SK-N-SH (cell line): Measurements from ENCODE around the gene ZNF837. TPM values are rescaled to one million over a fixed set of nuclear protein-coding genes. Genes with fewer than 3 reads are reported as not detected.

Source experiments
- CTCF ChIA-PET: fragments of 300-600, 350-600 bp; formaldehyde crosslinking; extraction: SDS; loops from one replicate; lab custom pipeline; 2021; lab: Yijun Ruan, JAX
- POLR2A ChIA-PET: fragments of 350-600 bp; sonication (Branson Sonifier 250); formaldehyde crosslinking; extraction: SDS; loops from one replicate; lab custom pipeline; 2020; ENCODE audit warnings: antibody characterized with exemption, inconsistent platforms; lab: Yijun Ruan, JAX
- DNase-seq: peaks from one replicate; pipeline ENCODE4 v3.0.0; 2012
- H2AFZ ChIP-seq: fragments of 200-600 bp; sonication (generic); 2 replicates; pipeline ENCODE4 v1.8.1; 2016; ENCODE audit warnings: antibody characterized with exemption, mild to moderate bottlenecking, low read depth
- H3F3A ChIP-seq: fragments of 200-600 bp; sonication (generic); replicated peaks from 2 replicates; pipeline ENCODE3; 2016; ENCODE audit warnings: antibody characterized with exemption, mild to moderate bottlenecking; ENCODE audit not compliant: insufficient read depth
- H3K27ac ChIP-seq, 2 experiments: fragments of 200-500 bp in 1 of 2; fragments of 200-600 bp in 1 of 2; sonication (Bioruptor generic) in 1 of 2; sonication (generic), shearing (Covaris generic) in 1 of 2; 2 replicates each; pipeline versions ENCODE4 v1.5.1 to v1.6.1; 2014 to 2016; ENCODE audit warnings: low read depth in 2 of 2, inconsistent platforms in 1 of 2, low read length in 1 of 2, mild to moderate bottlenecking in 1 of 2, mixed read lengths in 1 of 2
- H3K27me3 ChIP-seq: fragments of 200-600 bp; sonication (generic), shearing (Covaris generic); 2 replicates; pipeline ENCODE4 v1.6.1; 2016; ENCODE audit warnings: mixed run types; ENCODE audit not compliant: insufficient read depth
- H3K36me3 ChIP-seq, 2 experiments: fragments of 200-500 bp in 1 of 2; fragments of 200-600 bp in 1 of 2; sonication (Bioruptor generic) in 1 of 2; sonication (generic) in 1 of 2; replicated peaks in 1 of 2; 2 replicates each; pipeline versions ENCODE3 to v1.5.1; 2014 to 2016; ENCODE audit warnings: low read length in 1 of 2, mild to moderate bottlenecking in 1 of 2; ENCODE audit not compliant: insufficient read depth in 2 of 2, control insufficient read depth in 1 of 2
- H3K4me1 ChIP-seq, 2 experiments: fragments of 200-500 bp in 1 of 2; fragments of 200-600 bp in 1 of 2; sonication (Bioruptor generic) in 1 of 2; sonication (generic), shearing (Covaris generic) in 1 of 2; 2 replicates each; pipeline versions ENCODE4 v1.5.1 to v1.6.1; 2014 to 2016; ENCODE audit warnings: low read depth in 1 of 2, low read length in 1 of 2, mixed run types in 1 of 2; ENCODE audit not compliant: insufficient read depth in 2 of 2, control insufficient read depth in 1 of 2
- H3K4me2 ChIP-seq: fragments of 200-600 bp; sonication (generic), shearing (Covaris generic); 2 replicates; pipeline ENCODE4 v1.6.1; 2017; ENCODE audit warnings: mixed run types
- H3K4me3 ChIP-seq, 2 experiments: fragments of 200-500 bp in 1 of 2; fragments of 200-600 bp in 1 of 2; sonication (Bioruptor generic) in 1 of 2; sonication (generic), shearing (Covaris generic) in 1 of 2; 2 replicates each; pipeline versions ENCODE4 v1.5.1 to v1.8.1; 2014 to 2016; ENCODE audit warnings: low read depth in 2 of 2, inconsistent platforms in 1 of 2, low read length in 1 of 2, mild to moderate bottlenecking in 1 of 2, mixed read lengths in 1 of 2, moderate library complexity in 1 of 2
- H3K79me2 ChIP-seq: fragments of 200-600 bp; sonication (generic); 2 replicates; pipeline ENCODE4 v1.8.1; 2017; ENCODE audit warnings: mild to moderate bottlenecking; ENCODE audit not compliant: insufficient read depth
- H3K9ac ChIP-seq: fragments of 200-600 bp; sonication (generic); 2 replicates; pipeline ENCODE4 v1.6.1; 2017; ENCODE audit warnings: mixed run types
- H3K9me2 ChIP-seq: fragments of 200-600 bp; sonication (generic); 2 replicates; pipeline ENCODE4 v1.6.1; 2017; ENCODE audit warnings: mixed run types
- H3K9me3 ChIP-seq: fragments of 200-600 bp; sonication (generic); 2 replicates; pipeline ENCODE4 v1.6.1; 2017; ENCODE audit warnings: mixed run types, mild to moderate bottlenecking, moderate library complexity
- H4K20me1 ChIP-seq: fragments of 200-600 bp; sonication (generic); 2 replicates; pipeline ENCODE4 v1.6.1; 2017; ENCODE audit warnings: mild to moderate bottlenecking, mixed run types; ENCODE audit not compliant: insufficient read depth
- EP300 ChIP-seq, 2 experiments: IDR thresholded peaks; 2 replicates each; pipeline versions ENCODE4 v1.4.0 to v1.6.1; 2012; ENCODE audit warnings: borderline replicate concordance in 1 of 2, low read depth in 1 of 2, low read length in 1 of 2
- EZH2phosphoT487 ChIP-seq: fragments of 200-600 bp; sonication (generic); IDR thresholded peaks from 2 replicates; pipeline ENCODE4 v1.6.1; 2017; ENCODE audit warnings: low read depth, mixed run types, mild to moderate bottlenecking, antibody characterized with exemption, moderate library complexity, borderline replicate concordance
- FOXJ3 ChIP-seq: sonication (generic); formaldehyde crosslinking; IDR thresholded peaks from 2 replicates; pipeline ENCODE4 v1.5.1; 2020; ENCODE audit warnings: mild to moderate bottlenecking, missing genetic modification reagents
- FOXM1 ChIP-seq: IDR thresholded peaks from 2 replicates; pipeline ENCODE4 v1.4.0; 2012; ENCODE audit warnings: low read depth, mild to moderate bottlenecking
- GATA2 ChIP-seq: sonication (generic); formaldehyde crosslinking; IDR thresholded peaks from 2 replicates; pipeline ENCODE4 v1.5.0; 2020; ENCODE audit warnings: mild to moderate bottlenecking, missing genetic modification reagents
- IRF3 ChIP-seq: fragments of 150-350 bp; IDR thresholded peaks from 2 replicates; pipeline ENCODE4 v1.6.1; 2016; ENCODE audit warnings: mild to moderate bottlenecking, low read depth, low read length
- MXI1 ChIP-seq: IDR thresholded peaks from 2 replicates; pipeline ENCODE4 v1.6.1; 2012; ENCODE audit warnings: mild to moderate bottlenecking, low read depth, low read length, improper control_type of control experiment
- NRF1 ChIP-seq: IDR thresholded peaks from 2 replicates; pipeline ENCODE4 v1.6.1; 2012; ENCODE audit warnings: low read depth, mild to moderate bottlenecking, low read length
- POLR2AphosphoS5 ChIP-seq: IDR thresholded peaks from 2 replicates; pipeline ENCODE4 v1.6.1; 2012; ENCODE audit warnings: low read depth, low read length
- RAD21 ChIP-seq: IDR thresholded peaks from 2 replicates; pipeline ENCODE4 v1.6.1; 2012; ENCODE audit warnings: mild to moderate bottlenecking, low read length
- SIN3A ChIP-seq: IDR thresholded peaks from 2 replicates; pipeline ENCODE4 v1.6.1; 2012; ENCODE audit warnings: low read depth, mild to moderate bottlenecking, low read length, moderate library complexity, borderline replicate concordance
- TEAD4 ChIP-seq: IDR thresholded peaks from 2 replicates; pipeline ENCODE4 v1.4.0; 2012; ENCODE audit warnings: mild to moderate bottlenecking, borderline replicate concordance; ENCODE audit not compliant: insufficient read depth
- USF2 ChIP-seq: fragments of 150-350 bp; IDR thresholded peaks from 2 replicates; pipeline ENCODE4 v1.6.1; 2017; ENCODE audit warnings: antibody characterized with exemption, low read length, low read depth, borderline replicate concordance
- YY1 ChIP-seq: IDR thresholded peaks from 2 replicates; pipeline ENCODE4 v1.4.0; 2012; ENCODE audit warnings: low read depth, mild to moderate bottlenecking
- ZBTB33 ChIP-seq: IDR thresholded peaks from 2 replicates; pipeline ENCODE4 v1.4.0; 2012; ENCODE audit warnings: low read depth, borderline replicate concordance
- WGBS: methylation state at CpG from one replicate; pipeline ENCODE4 v1.1.6; 2017; ENCODE audit warnings: low lambda C conversion rate; 5-methylcytosine and 5-hydroxymethylcytosine counted together
- polyA plus RNA-seq, 3 experiments: library from polyadenylated mRNA; depleted of rRNA; stranded (reverse); fragments of >200 nt; gene quantifications; 2 replicates each; pipeline ENCODE4 v1.2.3, GENCODE V29; 2012
- TF ChIP-seq, protein P1 (sequence below): IDR thresholded peaks from 2 replicates; pipeline ENCODE4 v1.4.0; 2012; ENCODE audit warnings: low read depth

The ZNF837 gene
- polyA plus RNA-seq, 1 of the 3 experiments (the other 2 are of a cell fraction) = 1.6 TPM

- Histone ChIP-seq H3K27ac (no peak overlapping the region), H4K20me1 (no peaks in the 10 kb centered on the region), H3K9me2 (no peaks in the 10 kb centered on the region), H3K9me3 (no peaks in the 10 kb centered on the region)
- no peak for DNase-seq
- POLR2A ChIA-PET = interaction anchor here (1.5 kb wide), 1 partner anchor 10 kb away, joined by 4 read pairs; no protein-coding TSS in a partner anchor
- no peak for TF ChIP-seq YY1
- TF ChIP-seq USF2 = no peak
- no peak for TF ChIP-seq SIN3A
- no peak for TF ChIP-seq TEAD4
- TF ChIP-seq, all 33 proteins: peak for 0
- Histone ChIP-seq H3K9ac (no peak overlapping the region), H3K4me1 (peaks cover 0 to 8% of the 10 kb centered on the region in 2 experiments; a peak in 2 of 4 replicates), H3F3A (peaks cover 17% of the 10 kb centered on the region), H3K27me3 (no peaks in the 10 kb centered on the region), H3K4me2 (no peak overlapping the region), H3K79me2 (no peaks in the 10 kb centered on the region), H2AFZ (no peak overlapping the region), H3K4me3 (no peak overlapping the region), H3K36me3 (no peaks in the 10 kb centered on the region)
- CTCF ChIA-PET = no interaction called here
- WGBS = 82% methylated on average over 11 of the region's 19 CpGs
These were observed 23.2 kb downstream of the ZNF837 start for GRCh38 chr19:58357481-58358145.

GRCh38 chr19:58356766-58357480 lies 23.9 kb downstream of the ZNF837 start:
- H3K9ac ChIP-seq = no peak overlapping the region
- H2AFZ ChIP-seq = no peak overlapping the region
- H3K36me3 ChIP-seq = no peaks in the 10 kb centered on the region
- H3K79me2 ChIP-seq = no peaks in the 10 kb centered on the region
- no peaks in the 10 kb centered on the region for H4K20me1 ChIP-seq
- CTCF ChIA-PET = no interaction called here
- H3K4me1 ChIP-seq = peaks cover 0 to 8% of the 10 kb centered on the region in 2 experiments; a peak in 2 of 4 replicates
- no peaks in the 10 kb centered on the region for H3K9me2 ChIP-seq
- DNase-seq = no peak
- no peak overlapping the region for H3K4me2 ChIP-seq
- peaks cover 13% of the 10 kb centered on the region for H3F3A ChIP-seq
- WGBS = 95% methylated on average over 31 of the region's 75 CpGs
- POLR2A ChIA-PET = no interaction called here
- TF ChIP-seq EZH2phosphoT487 (no peak), NRF1 (no peak), FOXM1 (no peak), TEAD4 (no peak), MXI1 (no peak), RAD21 (no peak), GATA2 (CRISPR knock-in tag) (no peak), POLR2AphosphoS5 (no peak), IRF3 (no peak), FOXJ3 (CRISPR knock-in tag) (no peak), EP300 (IDR thresholded peaks at IDR 0.05; ENCODE audit: borderline replicate concordance in 1 of 2, low read depth in 1 of 2, low read length in 1 of 2) (no peak), ZBTB33 (no peak)
- TF ChIP-seq, protein P1, sequence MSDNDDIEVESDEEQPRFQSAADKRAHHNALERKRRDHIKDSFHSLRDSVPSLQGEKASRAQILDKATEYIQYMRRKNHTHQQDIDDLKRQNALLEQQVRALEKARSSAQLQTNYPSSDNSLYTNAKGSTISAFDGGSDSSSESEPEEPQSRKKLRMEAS = no peak
- no peak overlapping the region for H3K27ac ChIP-seq
- H3K27me3 ChIP-seq = no peaks in the 10 kb centered on the region
- no peak overlapping the region for H3K4me3 ChIP-seq
- H3K9me3 ChIP-seq = no peaks in the 10 kb centered on the region
